ENCODE measurements around the gene SLC13A4. TPM values are rescaled to one million over a fixed set of nuclear protein-coding genes. Genes with fewer than 3 reads are reported as not detected.
"Not testable (repeated sequence)": the region's sequence is repeated elsewhere in the genome, so short reads cannot be mapped to it uniquely, and the experiment has no call there.

The SLC13A4 gene
- total RNA-seq, 1 donor from 2014 or later: not detected

DNA sequence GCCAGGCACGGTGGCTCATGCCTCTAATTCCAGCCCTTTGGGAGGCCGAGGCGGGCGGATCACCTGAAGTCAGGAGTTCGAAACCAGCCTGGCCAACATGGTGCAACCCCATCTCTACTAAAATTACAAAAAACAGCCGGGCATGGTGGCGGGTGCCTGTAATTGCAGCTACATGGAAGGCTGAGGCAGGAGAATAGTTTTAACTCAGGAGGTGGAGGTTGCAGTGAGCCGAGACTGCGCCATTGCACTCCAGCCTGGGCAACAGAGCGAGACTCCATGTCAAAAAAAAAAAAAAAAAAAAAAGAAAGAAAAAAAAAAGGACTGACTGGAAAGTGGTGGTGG, 9.3 kb upstream of the SLC13A4 start:
- not testable (repeated sequence) for H3K36me3 Mint-ChIP-seq (ENCODE audit: low read depth, unreplicated experiment); H3K27ac Mint-ChIP-seq (ENCODE audit: unreplicated experiment); H3K27me3 Mint-ChIP-seq (ENCODE audit: unreplicated experiment); H3K4me3 Mint-ChIP-seq (ENCODE audit: unreplicated experiment); DNase-seq (ENCODE audit: low spot score); H3K9me3 Mint-ChIP-seq (ENCODE audit: unreplicated experiment); H3K4me1 Mint-ChIP-seq (ENCODE audit: unreplicated experiment)
- TF ChIP-seq, protein P1, sequence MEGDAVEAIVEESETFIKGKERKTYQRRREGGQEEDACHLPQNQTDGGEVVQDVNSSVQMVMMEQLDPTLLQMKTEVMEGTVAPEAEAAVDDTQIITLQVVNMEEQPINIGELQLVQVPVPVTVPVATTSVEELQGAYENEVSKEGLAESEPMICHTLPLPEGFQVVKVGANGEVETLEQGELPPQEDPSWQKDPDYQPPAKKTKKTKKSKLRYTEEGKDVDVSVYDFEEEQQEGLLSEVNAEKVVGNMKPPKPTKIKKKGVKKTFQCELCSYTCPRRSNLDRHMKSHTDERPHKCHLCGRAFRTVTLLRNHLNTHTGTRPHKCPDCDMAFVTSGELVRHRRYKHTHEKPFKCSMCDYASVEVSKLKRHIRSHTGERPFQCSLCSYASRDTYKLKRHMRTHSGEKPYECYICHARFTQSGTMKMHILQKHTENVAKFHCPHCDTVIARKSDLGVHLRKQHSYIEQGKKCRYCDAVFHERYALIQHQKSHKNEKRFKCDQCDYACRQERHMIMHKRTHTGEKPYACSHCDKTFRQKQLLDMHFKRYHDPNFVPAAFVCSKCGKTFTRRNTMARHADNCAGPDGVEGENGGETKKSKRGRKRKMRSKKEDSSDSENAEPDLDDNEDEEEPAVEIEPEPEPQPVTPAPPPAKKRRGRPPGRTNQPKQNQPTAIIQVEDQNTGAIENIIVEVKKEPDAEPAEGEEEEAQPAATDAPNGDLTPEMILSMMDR (IDR thresholded peaks at IDR 0.05; ENCODE audit: unreplicated experiment): peak; percentile 28

DNA sequence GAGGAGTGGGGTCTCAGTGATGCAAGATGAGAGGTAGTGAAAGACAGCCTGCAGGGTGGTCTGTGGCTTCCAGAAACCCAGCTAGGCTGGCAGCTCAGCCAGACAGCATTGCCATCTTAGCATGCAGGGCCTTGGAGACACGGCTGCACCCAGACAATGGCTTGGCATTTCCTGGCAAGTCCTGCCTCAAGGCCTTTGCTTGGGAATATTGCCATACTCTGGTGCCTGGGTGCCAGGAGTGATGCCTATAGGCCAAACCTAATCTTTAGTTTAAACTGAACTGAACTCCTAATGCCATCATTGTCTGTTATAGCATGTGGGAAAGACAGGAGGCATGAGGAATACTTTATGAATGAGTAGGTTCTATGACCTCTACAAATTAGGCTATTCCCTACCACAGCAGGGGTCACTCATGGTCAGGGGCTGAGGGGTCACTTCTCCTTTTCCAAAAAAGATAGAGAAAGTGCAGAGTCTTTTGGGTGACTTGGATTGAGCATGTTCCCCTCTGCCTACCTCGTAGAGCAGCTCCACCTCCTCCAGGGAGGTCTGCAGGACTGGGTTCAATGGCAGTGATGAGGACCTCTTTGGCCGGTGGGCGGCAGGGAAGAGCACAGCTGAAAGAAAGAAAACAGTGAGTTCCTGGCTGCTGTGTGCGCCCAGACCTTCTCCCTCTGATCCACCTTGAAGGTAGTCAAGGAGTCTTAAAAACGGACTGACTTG, 8.8 kb upstream of the SLC13A4 start:
- DNase-seq (ENCODE audit: low spot score): no peak
- no peaks in the 10 kb centered on the region for H3K4me1 Mint-ChIP-seq (ENCODE audit: unreplicated experiment)
- H3K27ac Mint-ChIP-seq (ENCODE audit: unreplicated experiment): no peak overlapping the region
- no peaks in the 10 kb centered on the region for H3K36me3 Mint-ChIP-seq (ENCODE audit: low read depth, unreplicated experiment)
- peaks cover 2% of the 10 kb centered on the region for H3K27me3 Mint-ChIP-seq (ENCODE audit: unreplicated experiment)
- H3K4me3 Mint-ChIP-seq (ENCODE audit: unreplicated experiment): no peak overlapping the region
- no peaks in the 10 kb centered on the region for H3K9me3 Mint-ChIP-seq (ENCODE audit: unreplicated experiment)
- TF ChIP-seq, protein P1 (IDR thresholded peaks at IDR 0.05; ENCODE audit: unreplicated experiment): no peak

DNA sequence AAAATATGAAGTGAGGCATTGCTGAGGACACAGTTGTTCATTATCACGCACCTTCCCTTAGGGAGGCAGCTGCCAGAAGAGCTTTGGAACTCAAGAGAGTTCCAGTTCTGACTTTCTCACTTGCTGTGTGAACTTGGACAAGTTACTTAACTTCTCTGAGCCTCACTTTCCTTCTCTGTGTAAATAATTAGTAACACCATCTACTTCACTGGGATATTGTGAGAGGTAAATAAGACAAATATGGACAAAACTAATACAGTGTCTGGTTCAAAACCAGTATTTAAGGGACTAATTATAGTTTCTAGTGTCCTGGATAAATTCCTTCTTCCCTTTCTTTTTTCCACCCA, 6.3 kb upstream of the SLC13A4 start:
- no peak for DNase-seq (ENCODE audit: low spot score)

DNA sequence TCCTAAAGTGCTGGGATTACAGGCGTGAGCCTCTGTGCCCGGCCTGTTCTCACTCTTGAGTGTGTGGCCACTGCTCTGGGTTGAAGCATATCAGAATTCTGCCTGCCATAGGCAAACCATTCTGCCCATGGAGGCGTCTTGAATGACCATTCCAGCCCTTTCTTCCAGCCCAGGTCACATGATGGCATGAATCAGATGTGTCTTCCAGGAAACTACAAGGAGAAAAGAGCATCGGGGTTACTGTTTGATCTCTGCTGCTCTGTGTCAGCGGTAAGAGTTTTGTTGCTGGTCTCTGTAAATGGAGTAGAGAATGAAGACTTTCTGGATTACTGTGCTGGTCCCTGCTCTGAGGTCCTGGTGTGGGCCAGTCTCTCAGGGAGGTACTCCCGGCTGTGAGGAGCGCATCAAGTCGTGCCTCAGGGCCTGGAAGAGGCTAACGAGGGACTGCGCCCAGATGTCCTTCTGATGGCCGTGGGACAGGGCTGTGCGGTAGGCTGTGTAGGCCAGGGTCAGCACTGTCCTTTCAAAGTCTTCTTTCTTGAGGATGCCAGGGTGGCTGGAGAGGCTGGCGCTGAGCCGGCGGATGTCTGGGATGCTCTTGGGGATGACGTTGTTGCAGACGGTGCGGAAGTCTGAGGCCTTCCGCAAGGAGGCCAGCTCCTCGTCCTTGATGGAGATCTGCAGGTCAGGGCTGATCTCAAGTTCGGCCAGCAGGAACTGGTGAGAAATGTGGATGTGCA, 5.8 kb upstream of the SLC13A4 start:
- TF ChIP-seq, protein P1 (IDR thresholded peaks at IDR 0.05; ENCODE audit: unreplicated experiment): no peak
- DNase-seq (ENCODE audit: low spot score): no peak
- no peaks in the 10 kb centered on the region for H3K36me3 Mint-ChIP-seq (ENCODE audit: low read depth, unreplicated experiment)
- no peaks in the 10 kb centered on the region for H3K4me1 Mint-ChIP-seq (ENCODE audit: unreplicated experiment)
- H3K27ac Mint-ChIP-seq (ENCODE audit: unreplicated experiment): no peak overlapping the region
- no peak overlapping the region for H3K4me3 Mint-ChIP-seq (ENCODE audit: unreplicated experiment)
- H3K27me3 Mint-ChIP-seq (ENCODE audit: unreplicated experiment): peaks cover 3% of the 10 kb centered on the region
- H3K9me3 Mint-ChIP-seq (ENCODE audit: unreplicated experiment): no peaks in the 10 kb centered on the region

More for the DNA sequence above, 6.3 kb upstream of the SLC13A4 start:
- Mint-ChIP-seq H3K36me3 (ENCODE audit: low read depth, unreplicated experiment) (no peaks in the 10 kb centered on the region), H3K4me3 (ENCODE audit: unreplicated experiment) (no peak overlapping the region), H3K9me3 (ENCODE audit: unreplicated experiment) (no peaks in the 10 kb centered on the region), H3K27ac (ENCODE audit: unreplicated experiment) (no peak overlapping the region), H3K4me1 (ENCODE audit: unreplicated experiment) (no peaks in the 10 kb centered on the region), H3K27me3 (ENCODE audit: unreplicated experiment) (peaks cover 3% of the 10 kb centered on the region)
- TF ChIP-seq, protein P1 (IDR thresholded peaks at IDR 0.05; ENCODE audit: unreplicated experiment): no peak

DNA sequence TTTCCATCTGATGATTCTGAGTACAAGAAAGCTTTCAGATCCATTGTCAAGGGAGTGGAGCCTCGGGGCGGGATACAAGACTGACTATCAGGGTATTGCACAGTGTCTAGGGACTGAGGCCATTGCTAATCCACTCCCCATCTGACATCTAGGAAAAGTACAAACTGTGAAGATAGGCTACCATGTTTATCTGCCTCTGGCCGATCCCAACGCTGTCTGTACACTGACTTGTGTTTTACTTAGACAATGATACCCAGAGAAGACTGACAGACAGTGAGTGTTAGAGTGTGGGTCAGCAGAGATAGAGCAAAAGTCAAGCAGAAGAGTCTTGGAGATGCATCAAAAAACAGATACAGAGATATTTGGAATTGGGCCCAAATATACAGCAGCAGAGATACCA, 3.1 kb upstream of the SLC13A4 start:
- TF ChIP-seq, protein P1 (IDR thresholded peaks at IDR 0.05; ENCODE audit: unreplicated experiment): no peak
- no peak overlapping the region for H3K4me3 Mint-ChIP-seq (ENCODE audit: unreplicated experiment)
- peaks cover 1% of the 10 kb centered on the region for H3K27me3 Mint-ChIP-seq (ENCODE audit: unreplicated experiment)
- H3K9me3 Mint-ChIP-seq (ENCODE audit: unreplicated experiment): no peaks in the 10 kb centered on the region
- no peaks in the 10 kb centered on the region for H3K36me3 Mint-ChIP-seq (ENCODE audit: low read depth, unreplicated experiment)
- H3K27ac Mint-ChIP-seq (ENCODE audit: unreplicated experiment): no peak overlapping the region
- no peak for DNase-seq (ENCODE audit: low spot score)
- H3K4me1 Mint-ChIP-seq (ENCODE audit: unreplicated experiment): no peaks in the 10 kb centered on the region
